GM12878 (cell line): ENCODE results near the gene ZNF672. TPM values are rescaled to one million over a fixed set of nuclear protein-coding genes. Genes with fewer than 3 reads are reported as not detected.

Source experiments
- BACH1 ChIP-seq: fragments of 450-650 bp; IDR thresholded peaks from 2 replicates; pipeline ENCODE4 v1.6.1; 2017; ENCODE audit warnings: mild to moderate bottlenecking, borderline replicate concordance
- BCL11A ChIP-seq: IDR thresholded peaks from 2 replicates; pipeline ENCODE4 v1.6.1; 2011; ENCODE audit warnings: low read depth, low read length
- CHD4 ChIP-seq: fragments of 200-600 bp; sonication (generic); IDR thresholded peaks from 2 replicates; pipeline ENCODE4 v1.6.1; 2016; ENCODE audit warnings: mild to moderate bottlenecking
- CREB1 ChIP-seq: IDR thresholded peaks from 2 replicates; pipeline ENCODE4 v1.6.1; 2012; ENCODE audit warnings: low read depth, mild to moderate bottlenecking, inconsistent platforms
- ETV6 ChIP-seq, 2 experiments: fragments of 450-650 bp in 1 of 2; IDR thresholded peaks in 1 of 2; conservative IDR thresholded peaks in 1 of 2; 2 replicates each; pipeline ENCODE4 v1.6.1; 2014; ENCODE audit warnings: antibody characterized with exemption in 1 of 2, borderline replicate concordance in 1 of 2, low read depth in 1 of 2, mild to moderate bottlenecking in 1 of 2, moderate library complexity in 1 of 2
- EZH2 ChIP-seq: IDR thresholded peaks from 2 replicates; pipeline ENCODE4 v1.6.1; 2012; ENCODE audit warnings: low read depth, mild to moderate bottlenecking, control low read depth, inconsistent platforms, low read length, borderline replicate concordance; ENCODE audit not compliant: control insufficient read depth
- FOXK2 ChIP-seq: fragments of 450-650 bp; IDR thresholded peaks from 2 replicates; pipeline ENCODE4 v1.6.1; 2017; ENCODE audit warnings: mild to moderate bottlenecking, moderate library complexity
- GABPA ChIP-seq: IDR thresholded peaks from 2 replicates; pipeline ENCODE4 v1.6.1; 2014; ENCODE audit warnings: antibody characterized with exemption, low read depth, mild to moderate bottlenecking, inconsistent platforms
- HCFC1 ChIP-seq: fragments of 150-350 bp; IDR thresholded peaks from 2 replicates; pipeline ENCODE4 v1.6.1; 2014; ENCODE audit warnings: low read length
- IKZF1 ChIP-seq: fragments of 450-650 bp; conservative IDR thresholded peaks from 2 replicates; pipeline ENCODE4 v1.6.1; 2017; ENCODE audit warnings: antibody characterized with exemption, mild to moderate bottlenecking
- IKZF2 ChIP-seq, 2 experiments: fragments of 450-650 bp; IDR thresholded peaks; 2 replicates each; pipeline ENCODE4 v1.6.1; 2017; ENCODE audit warnings: mild to moderate bottlenecking in 2 of 2, moderate library complexity in 2 of 2
- PAX8 ChIP-seq: fragments of 450-650 bp; IDR thresholded peaks from 2 replicates; pipeline ENCODE4 v1.6.1; 2017; ENCODE audit warnings: mild to moderate bottlenecking, moderate library complexity
- POLR2A ChIP-seq: IDR thresholded peaks from 2 replicates; pipeline ENCODE4 v1.6.1; 2011; ENCODE audit warnings: low read depth, mild to moderate bottlenecking, low read length
- RUNX3 ChIP-seq: IDR thresholded peaks from 2 replicates; pipeline ENCODE4 v1.6.1; 2012; ENCODE audit warnings: low read length, inconsistent platforms
- SMAD5 ChIP-seq: IDR thresholded peaks from 2 replicates; pipeline ENCODE4 v1.6.1; 2016; ENCODE audit warnings: antibody characterized with exemption, low read depth
- TCF12 ChIP-seq: IDR thresholded peaks from 2 replicates; pipeline ENCODE4 v1.6.1; 2011; ENCODE audit warnings: low read depth, mild to moderate bottlenecking, low read length
- TCF3 ChIP-seq: IDR thresholded peaks from 2 replicates; pipeline ENCODE4 v1.6.1; 2012; ENCODE audit warnings: low read depth, mild to moderate bottlenecking, low read length, borderline replicate concordance; ENCODE audit not compliant: insufficient read depth
- ZNF384 ChIP-seq: IDR thresholded peaks from 2 replicates; pipeline ENCODE4 v1.6.1; 2012; ENCODE audit warnings: low read depth, mild to moderate bottlenecking, low read length, improper control_type of control experiment, borderline replicate concordance
- polyA plus RNA-seq, 11 experiments: library from polyadenylated mRNA; depleted of rRNA in 4 of 11; unstranded in 6 of 11; stranded (reverse) in 5 of 11; fragments of >200 nt; fragmentation: Nextera tagmentation in 4 of 11; fragmentation: Illumina TruSeq in 1 of 11; extraction: Ambion mirVana in 4 of 11; extraction: Trizol in 1 of 11; gene quantifications; 1 replicate in 1 of 11; 2 replicates in 10 of 11; pipeline versions ENCODE4 v1.2.1 to v1.2.3, GENCODE V29; 2011 to 2016; ENCODE audit warnings: inconsistent platforms in 2 of 11, missing spikeins in 2 of 11, low read depth in 1 of 11
- total RNA-seq, 4 experiments: library from RNA; depleted of rRNA in 3 of 4; stranded (reverse); fragments of >200 nt in 3 of 4; fragmentation: Illumina TruSeq in 1 of 4; extraction: Trizol in 1 of 4; gene quantifications; 2 replicates each; pipeline versions ENCODE4 v1.2.1 to v1.2.3, GENCODE V29; 2013 to 2021
- TF ChIP-seq, protein P1 (sequence below): fragments of 450-650 bp; formaldehyde crosslinking; IDR thresholded peaks from 2 replicates; pipeline ENCODE4 v1.4.0; 2022; ENCODE audit warnings: mild to moderate bottlenecking, moderate library complexity
- TF ChIP-seq, protein P2 (sequence below): fragments of 450-650 bp; IDR thresholded peaks from 2 replicates; pipeline ENCODE4 v1.6.1; 2017; ENCODE audit warnings: mild to moderate bottlenecking
- TF ChIP-seq, protein P3 (sequence below): fragments of 450-650 bp; formaldehyde crosslinking; IDR thresholded peaks from 2 replicates; pipeline ENCODE4 v1.5.0; 2022; ENCODE audit warnings: mild to moderate bottlenecking, missing genetic modification characterization
- TF ChIP-seq, protein P4 (sequence below): fragments of 450-650 bp; IDR thresholded peaks from 2 replicates; pipeline ENCODE4 v1.6.1; 2016; ENCODE audit warnings: mild to moderate bottlenecking

The ZNF672 gene
- total and polyA plus RNA-seq, 10 of the 15 experiments (the other 5 are each of a cell fraction or from before 2014, with no cell fraction given) = 2.9 to 51.3 (median 39.8) TPM

DNA sequence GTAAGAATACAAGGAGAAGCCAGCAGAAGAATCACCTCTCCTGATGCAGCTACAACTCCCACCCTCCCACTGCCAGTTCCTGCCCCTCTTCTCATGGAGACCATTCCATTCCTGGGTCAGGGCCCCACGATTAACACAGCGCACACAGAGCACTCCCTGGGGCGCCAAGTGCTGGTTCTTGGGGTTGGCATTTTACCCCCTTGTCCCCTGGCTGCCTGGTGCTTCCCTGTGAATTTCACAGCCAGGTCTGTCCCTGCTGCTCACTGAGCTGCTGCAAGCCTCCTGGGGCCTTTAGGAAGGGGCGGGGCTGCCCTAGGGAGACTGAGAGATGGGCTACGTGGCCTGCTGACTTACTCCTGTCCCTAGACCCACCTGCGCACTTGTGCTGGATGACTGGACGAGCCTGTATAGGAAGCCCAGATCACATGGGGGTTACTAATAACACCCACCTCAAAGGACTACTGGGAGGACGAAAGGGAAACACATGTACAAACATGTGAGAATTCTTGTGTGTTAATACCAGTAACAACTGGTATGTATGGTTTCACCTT lies 4.8 kb downstream of the ZNF672 start (continued):
- TF ChIP-seq, protein P1, sequence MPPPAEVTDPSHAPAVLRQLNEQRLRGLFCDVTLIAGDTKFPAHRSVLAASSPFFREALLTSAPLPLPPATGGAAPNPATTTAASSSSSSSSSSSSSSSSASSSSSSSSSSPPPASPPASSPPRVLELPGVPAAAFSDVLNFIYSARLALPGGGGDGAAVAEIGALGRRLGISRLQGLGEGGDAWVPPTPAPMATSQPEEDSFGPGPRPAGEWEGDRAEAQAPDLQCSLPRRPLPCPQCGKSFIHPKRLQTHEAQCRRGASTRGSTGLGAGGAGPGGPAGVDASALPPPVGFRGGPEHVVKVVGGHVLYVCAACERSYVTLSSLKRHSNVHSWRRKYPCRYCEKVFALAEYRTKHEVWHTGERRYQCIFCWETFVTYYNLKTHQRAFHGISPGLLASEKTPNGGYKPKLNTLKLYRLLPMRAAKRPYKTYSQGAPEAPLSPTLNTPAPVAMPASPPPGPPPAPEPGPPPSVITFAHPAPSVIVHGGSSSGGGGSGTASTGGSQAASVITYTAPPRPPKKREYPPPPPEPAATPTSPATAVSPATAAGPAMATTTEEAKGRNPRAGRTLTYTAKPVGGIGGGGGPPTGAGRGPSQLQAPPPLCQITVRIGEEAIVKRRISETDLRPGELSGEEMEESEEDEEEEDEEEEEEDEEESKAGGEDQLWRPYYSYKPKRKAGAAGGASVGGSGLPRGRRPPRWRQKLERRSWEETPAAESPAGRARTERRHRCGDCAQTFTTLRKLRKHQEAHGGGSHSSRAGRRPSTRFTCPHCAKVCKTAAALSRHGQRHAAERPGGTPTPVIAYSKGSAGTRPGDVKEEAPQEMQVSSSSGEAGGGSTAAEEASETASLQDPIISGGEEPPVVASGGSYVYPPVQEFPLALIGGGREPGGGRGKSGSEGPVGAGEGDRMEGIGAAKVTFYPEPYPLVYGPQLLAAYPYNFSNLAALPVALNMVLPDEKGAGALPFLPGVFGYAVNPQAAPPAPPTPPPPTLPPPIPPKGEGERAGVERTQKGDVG (CRISPR knock-in tag) = no peak
- TF ChIP-seq ETV6 (conservative IDR thresholded peaks at IDR 0.05 in 1 of 2, IDR thresholded peaks at IDR 0.05 in 1 of 2; ENCODE audit: borderline replicate concordance in 1 of 2, low read depth in 1 of 2) (no peak; a peak in 1 of 4 replicates), FOXK2 (no peak), CREB1 (no peak), BACH1 (0 out of 2 replicates have a peak, but pooled peaks have one; percentile 43), ZNF384 (no peak), IKZF2 (IDR thresholded peaks at IDR 0.05) (peak; percentile 50 to 58; a peak in 3 of 4 replicates), TCF12 (no peak), SMAD5 (no peak), CHD4 (no peak), EZH2 (no peak), IKZF1 (peak; percentile 49; the same call in 1 of the 2 replicates), HCFC1 (no peak), GABPA (no peak), TCF3 (no peak), POLR2A (peak; percentile 67), BCL11A (no peak), PAX8 (no peak), RUNX3 (0 out of 2 replicates have a peak, but pooled peaks have one; percentile 34)
- TF ChIP-seq, protein P2, sequence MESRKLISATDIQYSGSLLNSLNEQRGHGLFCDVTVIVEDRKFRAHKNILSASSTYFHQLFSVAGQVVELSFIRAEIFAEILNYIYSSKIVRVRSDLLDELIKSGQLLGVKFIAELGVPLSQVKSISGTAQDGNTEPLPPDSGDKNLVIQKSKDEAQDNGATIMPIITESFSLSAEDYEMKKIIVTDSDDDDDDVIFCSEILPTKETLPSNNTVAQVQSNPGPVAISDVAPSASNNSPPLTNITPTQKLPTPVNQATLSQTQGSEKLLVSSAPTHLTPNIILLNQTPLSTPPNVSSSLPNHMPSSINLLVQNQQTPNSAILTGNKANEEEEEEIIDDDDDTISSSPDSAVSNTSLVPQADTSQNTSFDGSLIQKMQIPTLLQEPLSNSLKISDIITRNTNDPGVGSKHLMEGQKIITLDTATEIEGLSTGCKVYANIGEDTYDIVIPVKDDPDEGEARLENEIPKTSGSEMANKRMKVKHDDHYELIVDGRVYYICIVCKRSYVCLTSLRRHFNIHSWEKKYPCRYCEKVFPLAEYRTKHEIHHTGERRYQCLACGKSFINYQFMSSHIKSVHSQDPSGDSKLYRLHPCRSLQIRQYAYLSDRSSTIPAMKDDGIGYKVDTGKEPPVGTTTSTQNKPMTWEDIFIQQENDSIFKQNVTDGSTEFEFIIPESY = no peak
- TF ChIP-seq, protein P3, sequence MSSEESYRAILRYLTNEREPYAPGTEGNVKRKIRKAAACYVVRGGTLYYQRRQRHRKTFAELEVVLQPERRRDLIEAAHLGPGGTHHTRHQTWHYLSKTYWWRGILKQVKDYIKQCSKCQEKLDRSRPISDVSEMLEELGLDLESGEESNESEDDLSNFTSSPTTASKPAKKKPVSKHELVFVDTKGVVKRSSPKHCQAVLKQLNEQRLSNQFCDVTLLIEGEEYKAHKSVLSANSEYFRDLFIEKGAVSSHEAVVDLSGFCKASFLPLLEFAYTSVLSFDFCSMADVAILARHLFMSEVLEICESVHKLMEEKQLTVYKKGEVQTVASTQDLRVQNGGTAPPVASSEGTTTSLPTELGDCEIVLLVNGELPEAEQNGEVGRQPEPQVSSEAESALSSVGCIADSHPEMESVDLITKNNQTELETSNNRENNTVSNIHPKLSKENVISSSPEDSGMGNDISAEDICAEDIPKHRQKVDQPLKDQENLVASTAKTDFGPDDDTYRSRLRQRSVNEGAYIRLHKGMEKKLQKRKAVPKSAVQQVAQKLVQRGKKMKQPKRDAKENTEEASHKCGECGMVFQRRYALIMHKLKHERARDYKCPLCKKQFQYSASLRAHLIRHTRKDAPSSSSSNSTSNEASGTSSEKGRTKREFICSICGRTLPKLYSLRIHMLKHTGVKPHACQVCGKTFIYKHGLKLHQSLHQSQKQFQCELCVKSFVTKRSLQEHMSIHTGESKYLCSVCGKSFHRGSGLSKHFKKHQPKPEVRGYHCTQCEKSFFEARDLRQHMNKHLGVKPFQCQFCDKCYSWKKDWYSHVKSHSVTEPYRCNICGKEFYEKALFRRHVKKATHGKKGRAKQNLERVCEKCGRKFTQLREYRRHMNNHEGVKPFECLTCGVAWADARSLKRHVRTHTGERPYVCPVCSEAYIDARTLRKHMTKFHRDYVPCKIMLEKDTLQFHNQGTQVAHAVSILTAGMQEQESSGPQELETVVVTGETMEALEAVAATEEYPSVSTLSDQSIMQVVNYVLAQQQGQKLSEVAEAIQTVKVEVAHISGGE (CRISPR knock-in tag) = no peak
- TF ChIP-seq, protein P4, sequence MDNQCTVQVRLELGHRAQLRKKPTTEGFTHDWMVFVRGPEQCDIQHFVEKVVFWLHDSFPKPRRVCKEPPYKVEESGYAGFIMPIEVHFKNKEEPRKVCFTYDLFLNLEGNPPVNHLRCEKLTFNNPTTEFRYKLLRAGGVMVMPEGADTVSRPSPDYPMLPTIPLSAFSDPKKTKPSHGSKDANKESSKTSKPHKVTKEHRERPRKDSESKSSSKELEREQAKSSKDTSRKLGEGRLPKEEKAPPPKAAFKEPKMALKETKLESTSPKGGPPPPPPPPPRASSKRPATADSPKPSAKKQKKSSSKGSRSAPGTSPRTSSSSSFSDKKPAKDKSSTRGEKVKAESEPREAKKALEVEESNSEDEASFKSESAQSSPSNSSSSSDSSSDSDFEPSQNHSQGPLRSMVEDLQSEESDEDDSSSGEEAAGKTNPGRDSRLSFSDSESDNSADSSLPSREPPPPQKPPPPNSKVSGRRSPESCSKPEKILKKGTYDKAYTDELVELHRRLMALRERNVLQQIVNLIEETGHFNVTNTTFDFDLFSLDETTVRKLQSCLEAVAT = 0 out of 2 replicates have a peak, but pooled peaks have one; percentile 32
